Measurements from ENCODE around the gene PRM3.

- TF ChIP-seq CTCF (IDR thresholded peaks at IDR 0.05), result no peak
- no peak for TF ChIP-seq POLR2A (IDR thresholded peaks at IDR 0.05)
Measured at GRCh38 chr16:11314309-11314894, 41.0 kb upstream of the PRM3 start.
